ENCODE results near the gene PCYT1B.

GRCh38 chrX:24658421-24658820, 11.3 kb upstream of the PCYT1B start:
- TF ChIP-seq CTCF (IDR thresholded peaks at IDR 0.05): no peak
- no peak for TF ChIP-seq EP300 (IDR thresholded peaks at IDR 0.05)
